A549 (cell line): ENCODE measurements around the gene TMEM260. TPM values are rescaled to one million over a fixed set of nuclear protein-coding genes. Genes with fewer than 3 reads are reported as not detected.

Source experiments
- ATAC-seq, 2 experiments: fragments of 200-7000 bp in 1 of 2; fragments of >200 bp in 1 of 2; cut with Nextera tagmentation in 1 of 2; cut with Tn5 transposase in 1 of 2; 3 replicates each; pipeline versions ENCODE4 v1.8.0 to v1.9.1; 2018 to 2020; ENCODE audit warnings: mild to moderate bottlenecking in 1 of 2, moderate library complexity in 1 of 2
- CTCF ChIA-PET: fragments of 300-600 bp; sonication (Branson Sonifier 250); formaldehyde crosslinking; extraction: SDS; loops from one replicate; lab custom pipeline; 2021; ENCODE audit warnings: antibody characterized with exemption, inconsistent platforms; lab: Yijun Ruan, JAX
- POLR2A ChIA-PET: fragments of 350-600 bp; formaldehyde crosslinking; extraction: SDS; loops from one replicate; lab custom pipeline; 2021; ENCODE audit warnings: antibody characterized with exemption, inconsistent platforms; lab: Yijun Ruan, JAX
- DNase-seq, 2 experiments: peaks; one replicate each; pipeline versions ENCODE4 v3.0.0 to v3.0.0-alpha.2; 2011 to 2016; ENCODE audit warnings: low read depth in 1 of 2, low spot score in 1 of 2
- FAIRE-seq: peaks from 2 replicates; lab custom pipeline; 2011; peaks lifted over from hg19 to GRCh38; lab: Jason Lieb, UNC
- H3K27ac ChIP-seq, 2 experiments: fragments of >200 bp; sonication (Bioruptor Twin); formaldehyde crosslinking; 3 replicates each; pipeline ENCODE4 v1.5.1; 2016 to 2017
- H3K4me1 ChIP-seq: fragments of >200 bp; sonication (Bioruptor Twin); formaldehyde crosslinking; 3 replicates; pipeline ENCODE4 v1.6.1; 2016
- H3K4me2 ChIP-seq: fragments of >200 bp; sonication (Bioruptor Twin); formaldehyde crosslinking; 3 replicates; pipeline ENCODE4 v1.6.1; 2016
- H3K4me3 ChIP-seq: fragments of >200 bp; sonication (Bioruptor Twin); formaldehyde crosslinking; 3 replicates; pipeline ENCODE4 v1.5.1; 2016
- H3K9me3 ChIP-seq: fragments of >200 bp; sonication (Bioruptor Twin); formaldehyde crosslinking; 3 replicates; pipeline ENCODE4 v1.6.1; 2016
- GATA3 ChIP-seq: IDR thresholded peaks from 2 replicates; pipeline ENCODE4 v1.6.1; 2012; ENCODE audit warnings: borderline replicate concordance
- HOXB13 ChIP-seq: fragments of 250-450 bp; sonication (Bioruptor Pico); IDR thresholded peaks from 2 replicates; pipeline ENCODE4 v1.5.0; 2020; ENCODE audit warnings: low read depth, mild to moderate bottlenecking, moderate library complexity
- KDM5A ChIP-seq: fragments of 200-600 bp; sonication (generic); IDR thresholded peaks from 2 replicates; pipeline ENCODE4 v1.6.1; 2016; ENCODE audit warnings: antibody characterized with exemption, mild to moderate bottlenecking
- MAZ ChIP-seq: fragments of 150-350 bp; IDR thresholded peaks from 2 replicates; pipeline ENCODE4 v1.6.1; 2014; ENCODE audit warnings: antibody characterized with exemption, low read depth, low read length, borderline replicate concordance
- NR3C1 ChIP-seq: fragments of >200 bp; sonication (Bioruptor Twin); formaldehyde crosslinking; IDR thresholded peaks from 3 replicates; pipeline ENCODE4 v1.6.1; 2017
- POLR2AphosphoS2 ChIP-seq: conservative IDR thresholded peaks from 2 replicates; pipeline ENCODE4 v1.6.1; 2012; ENCODE audit warnings: low read length, improper control_type of control experiment, inconsistent platforms
- RFX5 ChIP-seq: fragments of 450-650 bp; IDR thresholded peaks from 2 replicates; pipeline ENCODE4 v1.7.1; 2014; ENCODE audit warnings: antibody characterized with exemption, mild to moderate bottlenecking, moderate library complexity
- TFCP2L1 ChIP-seq: fragments of 250-450 bp; sonication (Bioruptor Pico); IDR thresholded peaks from 2 replicates; pipeline ENCODE4 v1.5.0; 2021; ENCODE audit warnings: mild to moderate bottlenecking
- TP53 ChIP-seq: fragments of 250-450 bp; sonication (Bioruptor Pico); IDR thresholded peaks from 2 replicates; pipeline ENCODE4 v1.5.0; 2021; ENCODE audit warnings: mild to moderate bottlenecking, moderate library complexity
- ZNF302 ChIP-seq: fragments of 250-450 bp; sonication (Bioruptor Pico); IDR thresholded peaks from 2 replicates; pipeline ENCODE4 v1.9.0; 2021; ENCODE audit warnings: inconsistent platforms, mild to moderate bottlenecking, moderate library complexity
- ZSCAN20 ChIP-seq: fragments of 250-450 bp; sonication (Bioruptor Pico); IDR thresholded peaks from 2 replicates; pipeline ENCODE4 v1.8.0; 2022; ENCODE audit warnings: mild to moderate bottlenecking, moderate library complexity
- WGBS: methylation state at CpG from one replicate; pipeline ENCODE4 v1.1.6; 2017; ENCODE audit errors: missing lambda C conversion rate; 5-methylcytosine and 5-hydroxymethylcytosine counted together
- polyA plus RNA-seq, 4 experiments: library from polyadenylated mRNA; depleted of rRNA in 3 of 4; stranded (reverse); fragments of >200 nt; fragmentation: RNase III in 1 of 4; extraction: RNeasy Plus Mini Kit Qiagen cat#74134 plus additional on column Dnase treatment in 1 of 4; gene quantifications; 2 replicates in 3 of 4; 3 replicates in 1 of 4; pipeline ENCODE4 v1.2.3, GENCODE V29; 2011 to 2017
- TF ChIP-seq, protein P1 (sequence below): fragments of 150-350 bp; IDR thresholded peaks from 2 replicates; pipeline ENCODE4 v1.6.1; 2014; ENCODE audit warnings: low read depth, mild to moderate bottlenecking, low read length
- TF ChIP-seq, protein P2 (sequence below): fragments of 200-600 bp; sonication (generic); IDR thresholded peaks from 2 replicates; pipeline ENCODE4 v1.6.1; 2016; ENCODE audit warnings: antibody characterized with exemption, mild to moderate bottlenecking, moderate library complexity
- TF ChIP-seq, protein P3 (sequence below): fragments of 450-650 bp; IDR thresholded peaks from 2 replicates; pipeline ENCODE4 v1.6.1; 2014; ENCODE audit warnings: antibody characterized with exemption
- TF ChIP-seq, protein P4 (sequence below): fragments of >200 bp; sonication (Bioruptor Twin); formaldehyde crosslinking; IDR thresholded peaks from 3 replicates; pipeline ENCODE4 v1.6.1; 2016

TMEM260 gene
- polyA plus RNA-seq, 2 of the 4 experiments (the other 2 are of a cell fraction) = 6.1 to 17.6 TPM

DNA sequence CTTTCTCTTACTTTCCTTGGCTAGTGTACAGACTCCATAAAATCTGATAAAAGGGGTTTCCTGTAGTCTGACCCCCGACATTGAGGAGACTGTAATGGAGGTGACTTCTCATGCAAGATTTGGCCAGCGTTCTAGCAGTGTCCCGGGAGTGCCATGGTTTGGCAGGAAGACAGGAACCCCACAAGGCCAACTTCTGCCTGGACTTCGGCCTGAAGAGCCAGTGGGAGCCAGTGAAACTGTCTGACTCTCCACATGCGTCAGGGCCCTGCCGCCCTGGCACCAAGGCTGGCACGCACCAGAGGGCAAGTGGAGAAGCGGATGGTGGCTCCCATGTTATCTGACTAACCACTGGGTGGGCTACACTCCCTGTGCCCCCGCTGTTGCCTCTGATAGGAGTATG, 70.5 kb downstream of the TMEM260 start:
- no peak for ATAC-seq
- Histone ChIP-seq H3K4me3 (no peak overlapping the region), H3K9me3 (no peaks in the 10 kb centered on the region), H3K4me1 (no peaks in the 10 kb centered on the region), H3K27ac (no peak overlapping the region), H3K4me2 (no peak overlapping the region)
- DNase-seq = no peak
- ChIA-PET POLR2A (no interaction called here), CTCF (no interaction called here)
- TF ChIP-seq, protein P1, sequence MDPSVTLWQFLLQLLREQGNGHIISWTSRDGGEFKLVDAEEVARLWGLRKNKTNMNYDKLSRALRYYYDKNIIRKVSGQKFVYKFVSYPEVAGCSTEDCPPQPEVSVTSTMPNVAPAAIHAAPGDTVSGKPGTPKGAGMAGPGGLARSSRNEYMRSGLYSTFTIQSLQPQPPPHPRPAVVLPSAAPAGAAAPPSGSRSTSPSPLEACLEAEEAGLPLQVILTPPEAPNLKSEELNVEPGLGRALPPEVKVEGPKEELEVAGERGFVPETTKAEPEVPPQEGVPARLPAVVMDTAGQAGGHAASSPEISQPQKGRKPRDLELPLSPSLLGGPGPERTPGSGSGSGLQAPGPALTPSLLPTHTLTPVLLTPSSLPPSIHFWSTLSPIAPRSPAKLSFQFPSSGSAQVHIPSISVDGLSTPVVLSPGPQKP = no peak
- TF ChIP-seq TFCP2L1 (no peak), KDM5A (no peak), GATA3 (no peak), POLR2AphosphoS2 (no peak), ZSCAN20 (CRISPR knock-in tag) (no peak), HOXB13 (CRISPR knock-in tag) (no peak), ZNF302 (CRISPR knock-in tag) (no peak), MAZ (no peak), TP53 (CRISPR knock-in tag) (no peak)
- TF ChIP-seq, protein P2, sequence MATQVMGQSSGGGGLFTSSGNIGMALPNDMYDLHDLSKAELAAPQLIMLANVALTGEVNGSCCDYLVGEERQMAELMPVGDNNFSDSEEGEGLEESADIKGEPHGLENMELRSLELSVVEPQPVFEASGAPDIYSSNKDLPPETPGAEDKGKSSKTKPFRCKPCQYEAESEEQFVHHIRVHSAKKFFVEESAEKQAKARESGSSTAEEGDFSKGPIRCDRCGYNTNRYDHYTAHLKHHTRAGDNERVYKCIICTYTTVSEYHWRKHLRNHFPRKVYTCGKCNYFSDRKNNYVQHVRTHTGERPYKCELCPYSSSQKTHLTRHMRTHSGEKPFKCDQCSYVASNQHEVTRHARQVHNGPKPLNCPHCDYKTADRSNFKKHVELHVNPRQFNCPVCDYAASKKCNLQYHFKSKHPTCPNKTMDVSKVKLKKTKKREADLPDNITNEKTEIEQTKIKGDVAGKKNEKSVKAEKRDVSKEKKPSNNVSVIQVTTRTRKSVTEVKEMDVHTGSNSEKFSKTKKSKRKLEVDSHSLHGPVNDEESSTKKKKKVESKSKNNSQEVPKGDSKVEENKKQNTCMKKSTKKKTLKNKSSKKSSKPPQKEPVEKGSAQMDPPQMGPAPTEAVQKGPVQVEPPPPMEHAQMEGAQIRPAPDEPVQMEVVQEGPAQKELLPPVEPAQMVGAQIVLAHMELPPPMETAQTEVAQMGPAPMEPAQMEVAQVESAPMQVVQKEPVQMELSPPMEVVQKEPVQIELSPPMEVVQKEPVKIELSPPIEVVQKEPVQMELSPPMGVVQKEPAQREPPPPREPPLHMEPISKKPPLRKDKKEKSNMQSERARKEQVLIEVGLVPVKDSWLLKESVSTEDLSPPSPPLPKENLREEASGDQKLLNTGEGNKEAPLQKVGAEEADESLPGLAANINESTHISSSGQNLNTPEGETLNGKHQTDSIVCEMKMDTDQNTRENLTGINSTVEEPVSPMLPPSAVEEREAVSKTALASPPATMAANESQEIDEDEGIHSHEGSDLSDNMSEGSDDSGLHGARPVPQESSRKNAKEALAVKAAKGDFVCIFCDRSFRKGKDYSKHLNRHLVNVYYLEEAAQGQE = no peak
- 81% methylated on average over 9 of the region's 9 CpGs for WGBS
- no peak for FAIRE-seq

DNA sequence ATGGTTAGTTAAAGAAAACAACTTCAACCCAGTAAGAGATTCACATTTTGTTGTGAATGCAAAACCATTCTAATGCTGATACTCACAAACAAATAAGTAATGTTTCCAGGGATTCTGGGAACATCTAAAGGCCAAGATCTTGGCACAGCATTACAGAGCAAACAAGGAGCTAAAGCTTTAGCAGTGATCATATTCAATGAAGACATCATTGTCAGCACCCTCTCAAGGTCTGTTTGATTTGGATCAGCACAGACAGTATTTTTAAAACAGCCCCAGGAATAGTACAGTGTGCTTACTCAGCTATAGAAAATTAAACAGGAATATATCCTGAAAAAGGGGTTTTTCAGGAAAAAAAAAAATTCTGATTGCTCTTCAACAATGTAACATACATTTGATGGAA, 71.4 kb downstream of the TMEM260 start:
- H3K4me1 ChIP-seq = no peaks in the 10 kb centered on the region
- no peak overlapping the region for H3K4me2 ChIP-seq
- no peak for FAIRE-seq
- CTCF ChIA-PET = interaction anchor here (1.0 kb wide), 1 partner anchor 8 kb away, joined by 3 read pairs; no protein-coding TSS in a partner anchor
- no peaks in the 10 kb centered on the region for H3K9me3 ChIP-seq
- no peak overlapping the region for H3K27ac ChIP-seq
- DNase-seq = no peak
- TF ChIP-seq, protein P3, sequence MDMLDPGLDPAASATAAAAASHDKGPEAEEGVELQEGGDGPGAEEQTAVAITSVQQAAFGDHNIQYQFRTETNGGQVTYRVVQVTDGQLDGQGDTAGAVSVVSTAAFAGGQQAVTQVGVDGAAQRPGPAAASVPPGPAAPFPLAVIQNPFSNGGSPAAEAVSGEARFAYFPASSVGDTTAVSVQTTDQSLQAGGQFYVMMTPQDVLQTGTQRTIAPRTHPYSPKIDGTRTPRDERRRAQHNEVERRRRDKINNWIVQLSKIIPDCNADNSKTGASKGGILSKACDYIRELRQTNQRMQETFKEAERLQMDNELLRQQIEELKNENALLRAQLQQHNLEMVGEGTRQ = no peak
- TF ChIP-seq TFCP2L1 (no peak), NR3C1 (no peak), GATA3 (no peak), RFX5 (no peak)
- TF ChIP-seq, protein P4, sequence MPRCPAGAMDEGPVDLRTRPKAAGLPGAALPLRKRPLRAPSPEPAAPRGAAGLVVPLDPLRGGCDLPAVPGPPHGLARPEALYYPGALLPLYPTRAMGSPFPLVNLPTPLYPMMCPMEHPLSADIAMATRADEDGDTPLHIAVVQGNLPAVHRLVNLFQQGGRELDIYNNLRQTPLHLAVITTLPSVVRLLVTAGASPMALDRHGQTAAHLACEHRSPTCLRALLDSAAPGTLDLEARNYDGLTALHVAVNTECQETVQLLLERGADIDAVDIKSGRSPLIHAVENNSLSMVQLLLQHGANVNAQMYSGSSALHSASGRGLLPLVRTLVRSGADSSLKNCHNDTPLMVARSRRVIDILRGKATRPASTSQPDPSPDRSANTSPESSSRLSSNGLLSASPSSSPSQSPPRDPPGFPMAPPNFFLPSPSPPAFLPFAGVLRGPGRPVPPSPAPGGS = no peak
- TF ChIP-seq, protein P1 = no peak
- no peak for ATAC-seq
- POLR2A ChIA-PET = no interaction called here
- H3K4me3 ChIP-seq = no peak overlapping the region
